H1 (cell line): ENCODE data around the gene SCN8A. TPM values are rescaled to one million over a fixed set of nuclear protein-coding genes. Genes with fewer than 3 reads are reported as not detected.

Experiments used
- JUND ChIP-seq: IDR thresholded peaks from 2 replicates; pipeline ENCODE4 v1.6.1; 2011; ENCODE audit warnings: mild to moderate bottlenecking, improper control_type of control experiment, low read length
- KDM5A ChIP-seq: fragments of 200-600 bp; IDR thresholded peaks from 2 replicates; pipeline ENCODE4 v1.7.1; 2012; ENCODE audit warnings: mild to moderate bottlenecking, low read length, inconsistent platforms, mixed read lengths
- RXRA ChIP-seq: IDR thresholded peaks from 2 replicates; pipeline ENCODE4 v1.6.1; 2011; ENCODE audit warnings: low read depth, mild to moderate bottlenecking, low read length, moderate library complexity; ENCODE audit not compliant: insufficient read depth
- polyA plus RNA-seq, 7 experiments: library from polyadenylated mRNA; depleted of rRNA in 3 of 7; stranded (reverse) in 5 of 7; unstranded in 2 of 7; fragments of >200 nt in 5 of 7; fragments of 200-250 nt in 2 of 7; gene quantifications; 1 replicate in 5 of 7; 2 replicates in 1 of 7; 4 replicates in 1 of 7; pipeline versions ENCODE4 v1.2.1 to v1.2.3, GENCODE V29; 2011 to 2013; ENCODE audit warnings: missing spikeins in 2 of 7, mixed read lengths in 2 of 7
- total RNA-seq: library from RNA; stranded (reverse); fragmentation: NEBNext Ultra II Directional; extraction: Animal tissue kit (Norgen Biotek cat#: 25700); gene quantifications from 2 replicates; pipeline ENCODE4 v1.2.1, GENCODE V29; 2021
- TF ChIP-seq, protein P1 (sequence below): IDR thresholded peaks from 2 replicates; pipeline ENCODE4 v1.6.1; 2011; ENCODE audit warnings: low read length, improper control_type of control experiment
- TF ChIP-seq, protein P2 (sequence below): IDR thresholded peaks from 2 replicates; pipeline ENCODE4 v1.6.1; 2012; ENCODE audit warnings: inconsistent platforms

SCN8A gene
- total and polyA plus RNA-seq, 2 of the 8 experiments (the other 6 are each of a cell fraction or from before 2014, with no cell fraction given): 6.3 to 10.7 TPM

DNA sequence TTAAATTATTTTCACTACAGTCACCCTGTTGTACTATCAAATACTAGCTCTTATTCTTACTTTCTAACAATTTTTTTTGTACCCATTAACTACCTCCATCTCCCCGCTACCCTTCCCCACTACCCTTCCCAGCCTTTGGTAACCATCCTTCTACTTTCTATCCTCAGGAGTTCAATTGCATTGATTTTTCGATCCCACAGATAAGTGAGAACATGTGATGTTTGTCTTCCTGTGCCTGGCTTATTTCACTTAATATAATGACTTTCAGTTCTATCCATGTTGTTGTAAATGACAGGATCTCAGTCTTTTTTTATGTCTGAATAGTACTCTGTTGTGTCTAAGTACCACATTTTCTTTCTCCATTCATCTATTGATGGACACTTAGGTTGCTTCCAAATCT lies 139.7 kb downstream of the SCN8A start (continued):
- TF ChIP-seq, protein P1, sequence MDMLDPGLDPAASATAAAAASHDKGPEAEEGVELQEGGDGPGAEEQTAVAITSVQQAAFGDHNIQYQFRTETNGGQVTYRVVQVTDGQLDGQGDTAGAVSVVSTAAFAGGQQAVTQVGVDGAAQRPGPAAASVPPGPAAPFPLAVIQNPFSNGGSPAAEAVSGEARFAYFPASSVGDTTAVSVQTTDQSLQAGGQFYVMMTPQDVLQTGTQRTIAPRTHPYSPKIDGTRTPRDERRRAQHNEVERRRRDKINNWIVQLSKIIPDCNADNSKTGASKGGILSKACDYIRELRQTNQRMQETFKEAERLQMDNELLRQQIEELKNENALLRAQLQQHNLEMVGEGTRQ: no peak
- TF ChIP-seq, protein P2, sequence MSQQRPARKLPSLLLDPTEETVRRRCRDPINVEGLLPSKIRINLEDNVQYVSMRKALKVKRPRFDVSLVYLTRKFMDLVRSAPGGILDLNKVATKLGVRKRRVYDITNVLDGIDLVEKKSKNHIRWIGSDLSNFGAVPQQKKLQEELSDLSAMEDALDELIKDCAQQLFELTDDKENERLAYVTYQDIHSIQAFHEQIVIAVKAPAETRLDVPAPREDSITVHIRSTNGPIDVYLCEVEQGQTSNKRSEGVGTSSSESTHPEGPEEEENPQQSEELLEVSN: no peak
- TF ChIP-seq JUND: no peak
- no peak for TF ChIP-seq KDM5A
- no peak for TF ChIP-seq RXRA
